K562 (cell line): ENCODE results near the gene IRS1. TPM values are rescaled to one million over a fixed set of nuclear protein-coding genes. Genes with fewer than 3 reads are reported as not detected.

Experiments used
- BDP1 ChIP-seq: IDR thresholded peaks from 3 replicates; pipeline ENCODE4 v1.6.1; 2011; ENCODE audit not compliant: insufficient read length, insufficient read depth
- CEBPB ChIP-seq: fragments of 450-650 bp; IDR thresholded peaks from 2 replicates; pipeline ENCODE4 v1.6.1; 2016; ENCODE audit warnings: missing genetic modification characterization, missing compliant biosample characterization
- CSDE1 ChIP-seq, 2 experiments: fragments of 450-650 bp; IDR thresholded peaks; 2 replicates each; pipeline ENCODE4 v1.6.1; 2016; ENCODE audit warnings: mild to moderate bottlenecking in 1 of 2
- FOXJ3 ChIP-seq: sonication (generic); formaldehyde crosslinking; IDR thresholded peaks from 2 replicates; pipeline ENCODE4 v1.4.0; 2020; ENCODE audit warnings: mild to moderate bottlenecking, missing genetic modification reagents
- GTF2F1 ChIP-seq: IDR thresholded peaks from 2 replicates; pipeline ENCODE4 v1.6.1; 2011; ENCODE audit warnings: low read depth, low read length, improper control_type of control experiment
- HNRNPUL1 ChIP-seq: fragments of 200-400 bp; formaldehyde crosslinking; IDR thresholded peaks from 2 replicates; pipeline ENCODE4 v1.6.1; 2017; ENCODE audit warnings: low read length
- PCBP1 ChIP-seq: fragments of 200-400 bp; formaldehyde crosslinking; IDR thresholded peaks from 2 replicates; pipeline ENCODE4 v1.6.1; 2018; ENCODE audit warnings: mild to moderate bottlenecking, low read depth, low read length; ENCODE audit not compliant: poor library complexity, severe bottlenecking
- ZFX ChIP-seq: sonication (generic); formaldehyde crosslinking; IDR thresholded peaks from 2 replicates; pipeline ENCODE4 v1.8.0; 2022; ENCODE audit warnings: mild to moderate bottlenecking, missing genetic modification reagents, moderate library complexity
- ZNF175 ChIP-seq: fragments of 200-800 bp; sonication (Bioruptor generic); IDR thresholded peaks from 2 replicates; pipeline ENCODE4 v1.6.1; 2016; ENCODE audit warnings: low read depth, mild to moderate bottlenecking, missing genetic modification characterization, missing compliant biosample characterization
- ZNF24 ChIP-seq: fragments of 450-650 bp; IDR thresholded peaks from 2 replicates; pipeline ENCODE4 v1.6.1; 2016
- ZNF644 ChIP-seq: fragments of 200-800 bp; sonication (Bioruptor generic); IDR thresholded peaks from 2 replicates; pipeline ENCODE4 v1.6.1; 2016; ENCODE audit warnings: low read depth, missing genetic modification characterization, missing compliant biosample characterization
- polyA plus RNA-seq, 8 experiments: library from polyadenylated mRNA; depleted of rRNA in 4 of 8; stranded (reverse) in 5 of 8; unstranded in 3 of 8; fragments of >200 nt; fragmentation: Nextera tagmentation in 2 of 8; fragmentation: Illumina TruSeq in 1 of 8; extraction: Ambion mirVana in 2 of 8; extraction: Trizol in 1 of 8; gene quantifications; 2 replicates each; pipeline versions ENCODE4 v1.2.1 to v1.2.3, GENCODE V29; 2011 to 2014; ENCODE audit warnings: inconsistent platforms in 1 of 8, missing spikeins in 1 of 8
- total RNA-seq, 7 experiments: library from RNA; depleted of rRNA in 6 of 7; stranded (reverse); fragments of >200 nt in 6 of 7; fragmentation: Illumina TruSeq in 2 of 7; extraction: Trizol in 2 of 7; gene quantifications; 2 replicates each; pipeline versions ENCODE4 v1.2.1 to v1.2.3, GENCODE V29; 2011 to 2021; ENCODE audit warnings: low replicate concordance in 1 of 7
- TF ChIP-seq, protein P1 (sequence below): sonication (generic); formaldehyde crosslinking; IDR thresholded peaks from 2 replicates; pipeline ENCODE4 v1.8.1; 2023; ENCODE audit warnings: mild to moderate bottlenecking, missing genetic modification reagents
- TF ChIP-seq, protein P2 (sequence below): fragments of 200-400 bp; formaldehyde crosslinking; IDR thresholded peaks from 2 replicates; pipeline ENCODE4 v1.6.1; 2017; ENCODE audit warnings: mild to moderate bottlenecking, low read depth, low read length, moderate library complexity
- TF ChIP-seq, protein P3 (sequence below): fragments of 250-450 bp; sonication (Bioruptor Pico); IDR thresholded peaks from 2 replicates; pipeline ENCODE4 v1.8.0; 2021; ENCODE audit warnings: moderate library complexity, mild to moderate bottlenecking, inconsistent platforms

Gene IRS1
- total and polyA plus RNA-seq, 9 of the 15 experiments (the other 6 are each of a cell fraction or from before 2014, with no cell fraction given) = under 0.01 to 0.31 (median 0.08) TPM; not detected in 1

DNA sequence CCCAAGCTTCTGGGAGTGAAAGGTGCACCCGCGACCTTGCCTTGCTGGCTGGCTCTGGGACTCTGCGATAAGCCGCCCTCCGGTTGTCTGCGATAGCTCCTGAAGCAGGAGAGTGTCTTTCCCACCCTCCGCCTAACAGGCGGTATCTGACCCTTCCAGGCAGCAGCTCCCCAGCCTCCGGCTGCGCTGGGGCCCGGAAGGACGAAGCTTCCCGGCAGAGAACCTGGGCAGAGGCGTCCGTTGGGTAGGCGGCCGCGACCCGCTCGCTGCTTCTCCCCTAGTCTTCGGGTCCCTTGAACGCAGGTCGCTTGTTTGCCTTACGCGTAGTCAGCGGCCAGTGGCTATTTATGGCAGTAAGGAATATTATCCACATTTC is 35.8 kb upstream of the IRS1 start (continued):
- TF ChIP-seq, protein P1, sequence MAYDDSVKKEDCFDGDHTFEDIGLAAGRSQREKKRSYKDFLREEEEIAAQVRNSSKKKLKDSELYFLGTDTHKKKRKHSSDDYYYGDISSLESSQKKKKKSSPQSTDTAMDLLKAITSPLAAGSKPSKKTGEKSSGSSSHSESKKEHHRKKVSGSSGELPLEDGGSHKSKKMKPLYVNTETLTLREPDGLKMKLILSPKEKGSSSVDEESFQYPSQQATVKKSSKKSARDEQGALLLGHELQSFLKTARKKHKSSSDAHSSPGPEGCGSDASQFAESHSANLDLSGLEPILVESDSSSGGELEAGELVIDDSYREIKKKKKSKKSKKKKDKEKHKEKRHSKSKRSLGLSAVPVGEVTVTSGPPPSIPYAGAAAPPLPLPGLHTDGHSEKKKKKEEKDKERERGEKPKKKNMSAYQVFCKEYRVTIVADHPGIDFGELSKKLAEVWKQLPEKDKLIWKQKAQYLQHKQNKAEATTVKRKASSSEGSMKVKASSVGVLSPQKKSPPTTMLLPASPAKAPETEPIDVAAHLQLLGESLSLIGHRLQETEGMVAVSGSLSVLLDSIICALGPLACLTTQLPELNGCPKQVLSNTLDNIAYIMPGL (CRISPR knock-in tag) = no peak
- TF ChIP-seq, protein P2, sequence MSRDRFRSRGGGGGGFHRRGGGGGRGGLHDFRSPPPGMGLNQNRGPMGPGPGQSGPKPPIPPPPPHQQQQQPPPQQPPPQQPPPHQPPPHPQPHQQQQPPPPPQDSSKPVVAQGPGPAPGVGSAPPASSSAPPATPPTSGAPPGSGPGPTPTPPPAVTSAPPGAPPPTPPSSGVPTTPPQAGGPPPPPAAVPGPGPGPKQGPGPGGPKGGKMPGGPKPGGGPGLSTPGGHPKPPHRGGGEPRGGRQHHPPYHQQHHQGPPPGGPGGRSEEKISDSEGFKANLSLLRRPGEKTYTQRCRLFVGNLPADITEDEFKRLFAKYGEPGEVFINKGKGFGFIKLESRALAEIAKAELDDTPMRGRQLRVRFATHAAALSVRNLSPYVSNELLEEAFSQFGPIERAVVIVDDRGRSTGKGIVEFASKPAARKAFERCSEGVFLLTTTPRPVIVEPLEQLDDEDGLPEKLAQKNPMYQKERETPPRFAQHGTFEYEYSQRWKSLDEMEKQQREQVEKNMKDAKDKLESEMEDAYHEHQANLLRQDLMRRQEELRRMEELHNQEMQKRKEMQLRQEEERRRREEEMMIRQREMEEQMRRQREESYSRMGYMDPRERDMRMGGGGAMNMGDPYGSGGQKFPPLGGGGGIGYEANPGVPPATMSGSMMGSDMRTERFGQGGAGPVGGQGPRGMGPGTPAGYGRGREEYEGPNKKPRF = no peak
- TF ChIP-seq, protein P3, sequence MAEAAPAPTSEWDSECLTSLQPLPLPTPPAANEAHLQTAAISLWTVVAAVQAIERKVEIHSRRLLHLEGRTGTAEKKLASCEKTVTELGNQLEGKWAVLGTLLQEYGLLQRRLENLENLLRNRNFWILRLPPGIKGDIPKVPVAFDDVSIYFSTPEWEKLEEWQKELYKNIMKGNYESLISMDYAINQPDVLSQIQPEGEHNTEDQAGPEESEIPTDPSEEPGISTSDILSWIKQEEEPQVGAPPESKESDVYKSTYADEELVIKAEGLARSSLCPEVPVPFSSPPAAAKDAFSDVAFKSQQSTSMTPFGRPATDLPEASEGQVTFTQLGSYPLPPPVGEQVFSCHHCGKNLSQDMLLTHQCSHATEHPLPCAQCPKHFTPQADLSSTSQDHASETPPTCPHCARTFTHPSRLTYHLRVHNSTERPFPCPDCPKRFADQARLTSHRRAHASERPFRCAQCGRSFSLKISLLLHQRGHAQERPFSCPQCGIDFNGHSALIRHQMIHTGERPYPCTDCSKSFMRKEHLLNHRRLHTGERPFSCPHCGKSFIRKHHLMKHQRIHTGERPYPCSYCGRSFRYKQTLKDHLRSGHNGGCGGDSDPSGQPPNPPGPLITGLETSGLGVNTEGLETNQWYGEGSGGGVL (CRISPR knock-in tag) = no peak
- TF ChIP-seq ZNF175 (CRISPR knock-in tag) (peak; percentile 65; the same call in 1 of the 2 replicates), GTF2F1 (0 out of 2 replicates have a peak, but pooled peaks have one; percentile 6), HNRNPUL1 (no peak), ZNF644 (no peak), ZFX (CRISPR knock-in tag) (no peak), BDP1 (no peak), CSDE1 (IDR thresholded peaks at IDR 0.05) (no peak), CEBPB (tag) (no peak), ZNF24 (no peak; the same call in 1 of the 2 replicates), PCBP1 (no peak), FOXJ3 (no peak)
